Mammary epithelial cell (primary cell): ENCODE results near the gene USP9Y.

ENCODE experiments used
- CTCF ChIP-seq, 2 donors: IDR thresholded peaks in 1 of 2; conservative IDR thresholded peaks in 1 of 2; 2 replicates each; pipeline ENCODE4 v1.5.1; 2011 to 2012; ENCODE audit warnings: inconsistent platforms in 2 of 2, low read length in 2 of 2, mild to moderate bottlenecking in 2 of 2, control low read depth in 1 of 2, low read depth in 1 of 2; ENCODE audit not compliant: insufficient read depth in 1 of 2; ENCODE audit errors: extremely low read depth in 1 of 2
- EZH2 ChIP-seq: IDR thresholded peaks from 2 replicates; pipeline ENCODE4 v1.6.1; 2012; ENCODE audit warnings: low read length, inconsistent platforms, borderline replicate concordance

- TF ChIP-seq CTCF (conservative IDR thresholded peaks at IDR 0.05 in 1 of 2, IDR thresholded peaks at IDR 0.05 in 1 of 2; ENCODE audit: extremely low read depth in 1 of 2, insufficient read depth in 1 of 2, low read depth in 1 of 2, low read length in 2 of 2) (no peak), EZH2 (no peak)
Observed at GRCh38 chrY:12662745-12663591, 38.1 kb upstream of the USP9Y start.
